Epithelial cell of esophagus (primary cell): ENCODE results near the gene LTV1.
A peak's percentile ranks its signal among the peaks of the same experiment; 100 is the strongest.

Experiments used
- DNase-seq: peaks from one replicate; pipeline ENCODE4 v3.0.0; 2010; ENCODE audit warnings: low read depth
- H3K4me3 ChIP-seq: 2 replicates; pipeline ENCODE4 v1.5.1; 2011; ENCODE audit warnings: mild to moderate bottlenecking, low read length, control low read depth
- CTCF ChIP-seq: IDR thresholded peaks from 2 replicates; pipeline ENCODE4 v1.5.1; 2011; ENCODE audit warnings: low read depth, mild to moderate bottlenecking, low read length, control low read depth, inconsistent platforms; ENCODE audit not compliant: insufficient read depth; ENCODE audit errors: missing control alignments

Gene LTV1

GRCh38 chr6:143807103-143807772 lies 35.9 kb upstream of the LTV1 start:
- no peak for TF ChIP-seq CTCF
- H3K4me3 ChIP-seq: no peak overlapping the region
- no peak for DNase-seq

- DNase-seq: no peak
- no peak for TF ChIP-seq CTCF
- no peak overlapping the region for H3K4me3 ChIP-seq
These were observed 32.4 kb upstream of the LTV1 start for GRCh38 chr6:143810745-143811144.

- no peak for TF ChIP-seq CTCF
- DNase-seq: no peak
- H3K4me3 ChIP-seq: no peak overlapping the region
These were observed 31.5 kb upstream of the LTV1 start for GRCh38 chr6:143811501-143812157.

GRCh38 chr6:143817621-143818020 lies 25.5 kb upstream of the LTV1 start:
- DNase-seq: no peak
- TF ChIP-seq CTCF: no peak
- H3K4me3 ChIP-seq: no peak overlapping the region

GRCh38 chr6:143821359-143821758 lies 21.8 kb upstream of the LTV1 start:
- H3K4me3 ChIP-seq: no peak overlapping the region
- DNase-seq: no peak
- TF ChIP-seq CTCF: no peak

- TF ChIP-seq CTCF: no peak
- H3K4me3 ChIP-seq: no peak overlapping the region
- peak; percentile 2 for DNase-seq
These were observed 20.5 kb upstream of the LTV1 start for GRCh38 chr6:143822584-143823024.

- peak; percentile 65 for DNase-seq
- H3K4me3 ChIP-seq: no peak overlapping the region
- no peak for TF ChIP-seq CTCF
These were observed 19.6 kb upstream of the LTV1 start for GRCh38 chr6:143823548-143823947.
